ENCODE measurements around the gene SHOC2.

GRCh38 chr10:110992006-110992800, 72.8 kb downstream of the SHOC2 start:
- TF ChIP-seq CTCF (IDR thresholded peaks at IDR 0.05; ENCODE audit: low read length) (no peak), EZH2 (IDR thresholded peaks at IDR 0.05; ENCODE audit: borderline replicate concordance, low read length) (no peak)

Data from OCI-LY1 (cell line).